ENCODE results near the gene SCN1B. TPM values are rescaled to one million over a fixed set of nuclear protein-coding genes. Genes with fewer than 3 reads are reported as not detected.
A peak's percentile ranks its signal among the peaks of the same experiment; 100 is the strongest.
"Not testable (repeated sequence)": the region's sequence is repeated elsewhere in the genome, so short reads cannot be mapped to it uniquely, and the experiment has no call there.

SCN1B gene
- total RNA-seq, 1 donor from 2014 or later: 4.5 TPM

GRCh38 chr19:35034005-35034502 is 3.8 kb downstream of the SCN1B start:
- ATAC-seq (peak; percentile 8), DNase-seq (ENCODE audit: low spot score) (no peak)

GRCh38 chr19:35034588-35035382 is 4.5 kb downstream of the SCN1B start:
- ATAC-seq: peak; percentile 20

GRCh38 chr19:35037716-35038622 is 7.7 kb downstream of the SCN1B start:
- ATAC-seq: no peak
- DNase-seq (ENCODE audit: low spot score): no peak

More at GRCh38 chr19:35034588-35035382, 4.5 kb downstream of the SCN1B start:
- DNase-seq (ENCODE audit: low spot score): no peak

GRCh38 chr19:35038623-35039512 is 8.6 kb downstream of the SCN1B start:
- DNase-seq (ENCODE audit: low spot score): no peak
- no peak for ATAC-seq

- DNase-seq (ENCODE audit: low spot score) (no peak), ATAC-seq (no peak)
Measured at GRCh38 chr19:35039881-35040825, 9.9 kb downstream of the SCN1B start.

- ATAC-seq (peak; percentile 59), DNase-seq (ENCODE audit: low spot score) (peak; percentile 100)
Measured at GRCh38 chr19:35040826-35041547, 10.7 kb downstream of the SCN1B start.

GRCh38 chr19:35041548-35042055 is 11.3 kb downstream of the SCN1B start, which contains the start of gene HPN:
Gene HPN, plus strand, starts transcription at chr19:35041721. Its CDS starts 786 bp downstream, at chr19:35042507.
- ATAC-seq: peak; percentile 65
- DNase-seq (ENCODE audit: low spot score): peak; percentile 93

- ATAC-seq (peak; percentile 56), DNase-seq (ENCODE audit: low spot score) (peak; percentile 97)
Measured at GRCh38 chr19:35042056-35042730, 11.9 kb downstream of the SCN1B start.

- DNase-seq (ENCODE audit: low spot score) (no peak), ATAC-seq (no peak)
Measured at GRCh38 chr19:35042954-35043604, 12.8 kb downstream of the SCN1B start.

- no peak for ATAC-seq
Measured at GRCh38 chr19:35043906-35044305, 13.6 kb downstream of the SCN1B start.

GRCh38 chr19:35044317-35045117 is 14.2 kb downstream of the SCN1B start:
- DNase-seq (ENCODE audit: low spot score) (peak; percentile 78), ATAC-seq (peak; percentile 3)

More at GRCh38 chr19:35043906-35044305, 13.6 kb downstream of the SCN1B start:
- no peak for DNase-seq (ENCODE audit: low spot score)

- ATAC-seq (no peak), DNase-seq (ENCODE audit: low spot score) (no peak)
Measured at GRCh38 chr19:35045667-35046300, 15.5 kb downstream of the SCN1B start.

- DNase-seq (ENCODE audit: low spot score): no peak
Measured at GRCh38 chr19:35046461-35046860, 16.2 kb downstream of the SCN1B start.

GRCh38 chr19:35048911-35049411 is 18.7 kb downstream of the SCN1B start:
- peak; percentile 69 for ATAC-seq
- peak; percentile 94 for DNase-seq (ENCODE audit: low spot score)

More at GRCh38 chr19:35046461-35046860, 16.2 kb downstream of the SCN1B start:
- no peak for ATAC-seq

- DNase-seq (ENCODE audit: low spot score) (no peak), ATAC-seq (no peak)
Measured at GRCh38 chr19:35049456-35049855, 19.2 kb downstream of the SCN1B start.

GRCh38 chr19:35050662-35051061 is 20.4 kb downstream of the SCN1B start:
- DNase-seq (ENCODE audit: low spot score); ATAC-seq: not testable (repeated sequence)
